Coronary artery (tissue), 2 donors: Measurements from ENCODE around the gene SUMF1.
A peak's percentile ranks its signal among the peaks of the same experiment; 100 is the strongest.

ENCODE experiments used
- DNase-seq: peaks from one replicate; pipeline ENCODE4 v3.0.0-alpha.2; 2017; ENCODE audit warnings: low spot score
- H3K27ac ChIP-seq, 2 donors: fragments of 200-600 bp; sonication (generic); one replicate each; pipeline ENCODE4 v1.5.1; 2016 to 2019
- H3K4me3 ChIP-seq: fragments of 200-600 bp; sonication (generic); 2 replicates; pipeline ENCODE4 v1.5.1; 2016; ENCODE audit warnings: mild to moderate bottlenecking, moderate library complexity
- CTCF ChIP-seq: fragments of 200-600 bp; sonication (generic); IDR thresholded peaks from one replicate; pipeline ENCODE4 v1.5.1; 2019; ENCODE audit warnings: antibody characterized with exemption

Gene SUMF1

DNA sequence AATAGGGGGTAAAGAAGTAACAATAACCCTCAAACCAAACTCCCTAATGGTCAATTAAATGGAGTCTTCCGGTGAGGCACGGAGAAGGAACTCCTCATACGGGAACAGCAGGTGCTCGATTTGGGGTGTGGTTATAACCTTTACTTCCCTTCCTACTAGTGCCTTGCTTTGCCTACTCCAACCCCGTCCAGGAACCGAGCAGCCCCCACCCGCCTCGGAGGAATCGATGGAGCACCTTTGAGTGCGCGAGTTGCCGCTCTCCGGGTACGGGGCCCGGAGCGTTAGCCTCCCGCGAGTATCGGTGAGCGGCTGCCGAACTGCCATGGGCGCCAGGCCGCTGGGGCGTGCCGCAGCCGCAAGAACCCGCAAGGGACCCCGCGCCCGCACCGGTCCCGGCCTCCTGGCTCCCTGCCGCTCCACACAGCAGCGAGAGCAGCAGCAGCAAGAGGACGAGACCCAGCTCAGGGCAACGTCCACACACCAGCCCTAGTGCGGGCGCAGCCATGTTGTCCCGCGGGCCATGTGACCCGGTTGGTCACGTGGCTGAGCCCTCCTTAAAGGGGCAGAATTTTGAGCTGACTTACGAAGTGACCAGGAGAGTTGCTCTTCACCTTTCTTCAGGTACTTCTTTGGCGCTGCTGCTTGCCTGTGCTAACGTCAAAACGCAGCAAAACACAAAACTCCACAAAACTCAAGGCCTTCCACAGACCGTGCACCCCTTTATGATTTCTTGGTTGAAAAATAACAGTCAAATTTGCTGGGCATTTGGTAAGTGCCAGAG, at the start of gene SUMF1:
TSS of gene SUMF1 (minus strand) at position 529 of the 781 bp plus-strand sequence. CDS start at position 505, 24 bp downstream.
- Histone ChIP-seq H3K4me3 (peak within 1 kb of the TSS; percentile 97), H3K27ac (peak within 1 kb of the TSS; percentile 68 to 91)
- TF ChIP-seq CTCF, result no peak
- peak; percentile 84 for DNase-seq

DNA sequence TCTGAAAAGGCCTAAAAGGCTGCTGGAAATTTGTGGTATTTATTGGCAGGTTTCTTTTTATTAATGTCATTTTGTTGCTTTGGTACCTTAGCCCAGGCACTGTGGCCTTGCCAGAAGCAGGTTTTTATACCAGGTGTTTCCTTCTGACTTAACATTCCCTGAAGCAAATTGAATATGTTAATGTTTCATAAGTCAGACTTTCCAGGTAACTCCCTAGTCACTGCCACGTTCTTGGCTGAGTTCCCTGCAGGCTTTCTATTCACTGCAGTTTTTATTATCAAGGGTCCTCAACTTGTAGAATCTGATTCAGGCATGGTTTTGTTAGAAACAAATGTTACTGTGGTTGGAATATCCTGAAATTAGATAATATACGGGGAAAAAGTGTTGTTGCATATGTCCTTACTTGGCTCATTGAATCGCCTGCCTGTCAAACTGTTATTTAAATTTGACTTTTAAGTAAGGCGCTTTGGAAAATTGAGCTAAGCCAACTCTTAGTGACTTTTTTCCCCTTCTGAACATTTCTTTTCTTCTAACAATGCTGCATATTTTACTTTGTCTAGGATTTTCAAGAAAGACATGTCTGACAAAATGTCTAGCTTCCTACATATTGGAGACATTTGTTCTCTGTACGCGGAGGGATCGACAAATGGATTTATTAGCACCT, 49.0 kb upstream of the SUMF1 start:
- DNase-seq, result no peak
- peak overlapping the region; percentile 6 for H3K4me3 ChIP-seq

GRCh38 chr3:4514916-4515315, 47.8 kb upstream of the SUMF1 start:
- DNase-seq, result no peak
- TF ChIP-seq CTCF, result no peak
- H3K27ac ChIP-seq, result peak overlapping the region in 1 of 2 donors; percentile 38
- H3K4me3 ChIP-seq, result peak overlapping the region; percentile 6

More for the DNA sequence above, 49.0 kb upstream of the SUMF1 start:
- peak overlapping the region; percentile 10 to 51 for H3K27ac ChIP-seq
- TF ChIP-seq CTCF, result no peak

DNA sequence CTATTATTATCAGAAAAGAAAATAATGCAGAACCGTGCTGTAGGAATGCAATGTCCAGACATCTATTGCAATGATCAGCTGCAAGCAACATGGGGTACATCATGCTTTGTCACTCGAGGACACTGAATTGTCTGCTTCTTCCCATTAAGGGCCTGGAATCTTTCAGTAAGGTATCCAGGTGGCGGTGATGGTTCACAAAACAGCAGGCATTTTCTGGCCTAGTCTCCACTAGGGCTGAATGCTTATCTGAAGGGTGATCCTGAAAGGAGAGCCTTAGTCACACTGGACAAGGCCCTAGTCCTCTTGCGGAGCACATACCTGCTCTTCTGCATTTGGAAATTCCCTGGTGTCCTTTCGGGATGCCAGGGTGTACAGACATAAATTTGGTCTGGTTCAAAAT, 47.3 kb upstream of the SUMF1 start:
- Histone ChIP-seq H3K27ac (peak overlapping the region in 1 of 2 donors; percentile 38), H3K4me3 (no peak overlapping the region)
- no peak for TF ChIP-seq CTCF
- no peak for DNase-seq

DNA sequence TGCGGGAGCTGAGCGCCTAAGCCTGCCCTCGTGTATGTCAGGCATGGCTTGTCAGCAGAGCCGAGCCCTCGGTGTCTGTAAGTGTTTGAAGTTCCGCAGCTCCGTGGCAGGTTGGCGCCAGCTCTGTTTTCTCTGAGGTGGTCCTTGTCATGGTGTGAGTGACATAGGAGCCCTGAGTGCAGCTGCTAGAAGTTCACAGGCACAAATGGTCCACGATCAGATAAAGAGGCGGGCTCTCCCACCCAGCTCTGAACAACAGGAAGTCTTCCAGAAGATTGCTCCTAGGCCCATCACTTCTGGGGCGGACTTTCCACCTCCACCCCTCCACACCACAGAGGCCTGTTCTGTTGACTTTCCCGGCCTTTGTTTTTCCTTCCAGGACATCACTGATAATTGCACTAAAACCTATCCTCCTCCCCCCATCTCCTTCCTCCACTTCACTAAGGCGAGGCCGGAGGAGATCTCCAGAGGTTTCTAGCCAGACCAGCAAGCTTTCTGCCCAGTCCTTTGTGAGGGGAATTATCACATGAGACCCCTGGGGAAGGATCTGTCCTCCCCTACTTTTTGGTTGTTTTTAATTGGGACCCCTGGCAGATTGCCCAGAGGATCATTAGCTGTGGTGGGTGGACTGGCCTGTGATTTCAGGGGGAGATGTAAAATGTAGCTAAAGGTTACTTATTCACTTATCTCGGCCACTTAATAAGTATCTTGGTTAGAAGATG, 46.0 kb upstream of the SUMF1 start:
- Histone ChIP-seq H3K27ac (peak overlapping the region in 1 of 2 donors; percentile 24), H3K4me3 (no peak overlapping the region)
- no peak for TF ChIP-seq CTCF
- DNase-seq, result no peak

- no peak overlapping the region for H3K27ac ChIP-seq
- DNase-seq, result no peak
- H3K4me3 ChIP-seq, result no peak overlapping the region
- TF ChIP-seq CTCF, result no peak
These were observed 44.6 kb upstream of the SUMF1 start for GRCh38 chr3:4511491-4512262.
